K562 (cell line): Measurements from ENCODE around the gene IRF9. TPM values are rescaled to one million over a fixed set of nuclear protein-coding genes. Genes with fewer than 3 reads are reported as not detected.

Experiments
- BRD4 ChIP-seq: fragments of 200-600 bp; sonication (generic); IDR thresholded peaks from 2 replicates; pipeline ENCODE4 v1.6.1; 2017; ENCODE audit warnings: inconsistent platforms
- CREM ChIP-seq: IDR thresholded peaks from 2 replicates; pipeline ENCODE4 v1.6.1; 2014; ENCODE audit warnings: antibody characterized with exemption, low read depth
- FOXK1 ChIP-seq: sonication (generic); formaldehyde crosslinking; IDR thresholded peaks from 2 replicates; pipeline ENCODE4 v1.8.0; 2022; ENCODE audit warnings: missing genetic modification reagents, mild to moderate bottlenecking, borderline replicate concordance
- KAT7 ChIP-seq: sonication (generic); formaldehyde crosslinking; IDR thresholded peaks from 2 replicates; pipeline ENCODE4 v1.8.0; 2022; ENCODE audit warnings: missing genetic modification reagents, mild to moderate bottlenecking, borderline replicate concordance
- KHSRP ChIP-seq: fragments of 450-650 bp; IDR thresholded peaks from 2 replicates; pipeline ENCODE4 v1.6.1; 2017
- MIER1 ChIP-seq: fragments of 450-650 bp; IDR thresholded peaks from 2 replicates; pipeline ENCODE4 v1.6.1; 2016; ENCODE audit warnings: antibody characterized with exemption, mild to moderate bottlenecking, low read depth
- MXI1 ChIP-seq: IDR thresholded peaks from 2 replicates; pipeline ENCODE4 v1.6.1; 2011; ENCODE audit warnings: low read depth, mild to moderate bottlenecking, improper control_type of control experiment, low read length
- NCOA6 ChIP-seq: fragments of 450-650 bp; IDR thresholded peaks from 2 replicates; pipeline ENCODE4 v1.6.1; 2017; ENCODE audit warnings: mild to moderate bottlenecking
- NFIX ChIP-seq: fragments of 250-450 bp; sonication (Bioruptor Pico); IDR thresholded peaks from 2 replicates; pipeline ENCODE4 v1.4.0; 2020; ENCODE audit warnings: low read depth, mild to moderate bottlenecking, moderate library complexity
- NUFIP1 ChIP-seq: fragments of 450-650 bp; IDR thresholded peaks from 2 replicates; pipeline ENCODE4 v1.6.1; 2018; ENCODE audit not compliant: partially characterized antibody
- RBM17 ChIP-seq: fragments of 200-400 bp; formaldehyde crosslinking; IDR thresholded peaks from 2 replicates; pipeline ENCODE4 v1.6.1; 2017; ENCODE audit warnings: low read depth, mild to moderate bottlenecking, low read length, borderline replicate concordance
- SNRNP70 ChIP-seq: fragments of 200-400 bp; formaldehyde crosslinking; optimal IDR thresholded peaks from 2 replicates; pipeline ENCODE3; 2017; ENCODE audit warnings: low read depth, low read length
- TFE3 ChIP-seq: fragments of 450-650 bp; formaldehyde crosslinking; IDR thresholded peaks from 2 replicates; pipeline ENCODE4 v1.4.0; 2020; ENCODE audit warnings: mild to moderate bottlenecking, mixed read lengths
- ZNF280A ChIP-seq: fragments of 450-650 bp; IDR thresholded peaks from 2 replicates; pipeline ENCODE4 v1.6.1; 2018; ENCODE audit warnings: mild to moderate bottlenecking, low read depth; ENCODE audit not compliant: partially characterized antibody
- ZNF311 ChIP-seq: fragments of 250-450 bp; sonication (Bioruptor Pico); IDR thresholded peaks from 2 replicates; pipeline ENCODE4 v1.4.0; 2020; ENCODE audit warnings: mild to moderate bottlenecking, moderate library complexity
- ZNF644 ChIP-seq: fragments of 200-800 bp; sonication (Bioruptor generic); IDR thresholded peaks from 2 replicates; pipeline ENCODE4 v1.6.1; 2016; ENCODE audit warnings: low read depth, missing genetic modification characterization, missing compliant biosample characterization
- ZSCAN32 ChIP-seq: fragments of 450-650 bp; formaldehyde crosslinking; IDR thresholded peaks from 2 replicates; pipeline ENCODE4 v1.4.0; 2020; ENCODE audit warnings: mild to moderate bottlenecking, moderate library complexity
- polyA plus RNA-seq, 8 experiments: library from polyadenylated mRNA; depleted of rRNA in 4 of 8; stranded (reverse) in 5 of 8; unstranded in 3 of 8; fragments of >200 nt; fragmentation: Nextera tagmentation in 2 of 8; fragmentation: Illumina TruSeq in 1 of 8; extraction: Ambion mirVana in 2 of 8; extraction: Trizol in 1 of 8; gene quantifications; 2 replicates each; pipeline versions ENCODE4 v1.2.1 to v1.2.3, GENCODE V29; 2011 to 2014; ENCODE audit warnings: inconsistent platforms in 1 of 8, missing spikeins in 1 of 8
- total RNA-seq, 7 experiments: library from RNA; depleted of rRNA in 6 of 7; stranded (reverse); fragments of >200 nt in 6 of 7; fragmentation: Illumina TruSeq in 2 of 7; extraction: Trizol in 2 of 7; gene quantifications; 2 replicates each; pipeline versions ENCODE4 v1.2.1 to v1.2.3, GENCODE V29; 2011 to 2021; ENCODE audit warnings: low replicate concordance in 1 of 7
- TF ChIP-seq, protein P1 (sequence below): fragments of 450-650 bp; formaldehyde crosslinking; IDR thresholded peaks from 2 replicates; pipeline ENCODE4 v1.4.0; 2020; ENCODE audit warnings: mild to moderate bottlenecking
- TF ChIP-seq, protein P2 (sequence below): sonication (generic); formaldehyde crosslinking; IDR thresholded peaks from 2 replicates; pipeline ENCODE4 v1.8.0; 2022; ENCODE audit warnings: mild to moderate bottlenecking, missing genetic modification reagents

IRF9 gene
- total and polyA plus RNA-seq, 9 of the 15 experiments (the other 6 are each of a cell fraction or from before 2014, with no cell fraction given): 0.79 to 14.8 (median 6.1) TPM

GRCh38 chr14:24160850-24161804 is at the start of gene IRF9 (continued):
- TF ChIP-seq ZNF311 (CRISPR knock-in tag): no peak
- no peak for TF ChIP-seq KHSRP
- TF ChIP-seq NCOA6: no peak
- TF ChIP-seq, protein P1, sequence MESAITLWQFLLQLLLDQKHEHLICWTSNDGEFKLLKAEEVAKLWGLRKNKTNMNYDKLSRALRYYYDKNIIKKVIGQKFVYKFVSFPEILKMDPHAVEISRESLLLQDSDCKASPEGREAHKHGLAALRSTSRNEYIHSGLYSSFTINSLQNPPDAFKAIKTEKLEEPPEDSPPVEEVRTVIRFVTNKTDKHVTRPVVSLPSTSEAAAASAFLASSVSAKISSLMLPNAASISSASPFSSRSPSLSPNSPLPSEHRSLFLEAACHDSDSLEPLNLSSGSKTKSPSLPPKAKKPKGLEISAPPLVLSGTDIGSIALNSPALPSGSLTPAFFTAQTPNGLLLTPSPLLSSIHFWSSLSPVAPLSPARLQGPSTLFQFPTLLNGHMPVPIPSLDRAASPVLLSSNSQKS (CRISPR knock-in tag): no peak
- no peak for TF ChIP-seq RBM17
- no peak for TF ChIP-seq ZSCAN32 (CRISPR knock-in tag)
- TF ChIP-seq BRD4: no peak
- peak; percentile 98 for TF ChIP-seq TFE3 (CRISPR knock-in tag)
- no peak for TF ChIP-seq MIER1
- 0 out of 2 replicates have a peak, but pooled peaks have one; percentile 1 for TF ChIP-seq NFIX
- no peak for TF ChIP-seq NUFIP1
- TF ChIP-seq, protein P2, sequence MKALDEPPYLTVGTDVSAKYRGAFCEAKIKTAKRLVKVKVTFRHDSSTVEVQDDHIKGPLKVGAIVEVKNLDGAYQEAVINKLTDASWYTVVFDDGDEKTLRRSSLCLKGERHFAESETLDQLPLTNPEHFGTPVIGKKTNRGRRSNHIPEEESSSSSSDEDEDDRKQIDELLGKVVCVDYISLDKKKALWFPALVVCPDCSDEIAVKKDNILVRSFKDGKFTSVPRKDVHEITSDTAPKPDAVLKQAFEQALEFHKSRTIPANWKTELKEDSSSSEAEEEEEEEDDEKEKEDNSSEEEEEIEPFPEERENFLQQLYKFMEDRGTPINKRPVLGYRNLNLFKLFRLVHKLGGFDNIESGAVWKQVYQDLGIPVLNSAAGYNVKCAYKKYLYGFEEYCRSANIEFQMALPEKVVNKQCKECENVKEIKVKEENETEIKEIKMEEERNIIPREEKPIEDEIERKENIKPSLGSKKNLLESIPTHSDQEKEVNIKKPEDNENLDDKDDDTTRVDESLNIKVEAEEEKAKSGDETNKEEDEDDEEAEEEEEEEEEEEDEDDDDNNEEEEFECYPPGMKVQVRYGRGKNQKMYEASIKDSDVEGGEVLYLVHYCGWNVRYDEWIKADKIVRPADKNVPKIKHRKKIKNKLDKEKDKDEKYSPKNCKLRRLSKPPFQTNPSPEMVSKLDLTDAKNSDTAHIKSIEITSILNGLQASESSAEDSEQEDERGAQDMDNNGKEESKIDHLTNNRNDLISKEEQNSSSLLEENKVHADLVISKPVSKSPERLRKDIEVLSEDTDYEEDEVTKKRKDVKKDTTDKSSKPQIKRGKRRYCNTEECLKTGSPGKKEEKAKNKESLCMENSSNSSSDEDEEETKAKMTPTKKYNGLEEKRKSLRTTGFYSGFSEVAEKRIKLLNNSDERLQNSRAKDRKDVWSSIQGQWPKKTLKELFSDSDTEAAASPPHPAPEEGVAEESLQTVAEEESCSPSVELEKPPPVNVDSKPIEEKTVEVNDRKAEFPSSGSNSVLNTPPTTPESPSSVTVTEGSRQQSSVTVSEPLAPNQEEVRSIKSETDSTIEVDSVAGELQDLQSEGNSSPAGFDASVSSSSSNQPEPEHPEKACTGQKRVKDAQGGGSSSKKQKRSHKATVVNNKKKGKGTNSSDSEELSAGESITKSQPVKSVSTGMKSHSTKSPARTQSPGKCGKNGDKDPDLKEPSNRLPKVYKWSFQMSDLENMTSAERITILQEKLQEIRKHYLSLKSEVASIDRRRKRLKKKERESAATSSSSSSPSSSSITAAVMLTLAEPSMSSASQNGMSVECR (CRISPR knock-in tag): 0 out of 2 replicates have a peak, but pooled peaks have one; percentile 40
- TF ChIP-seq ZNF644: no peak
- no peak for TF ChIP-seq SNRNP70
- no peak for TF ChIP-seq MXI1
- peak; percentile 57; the same call in 1 of the 2 replicates for TF ChIP-seq CREM
- no peak for TF ChIP-seq FOXK1 (CRISPR knock-in tag)
- TF ChIP-seq ZNF280A: no peak
- TF ChIP-seq KAT7 (CRISPR knock-in tag): peak; percentile 72; the same call in 1 of the 2 replicates
